ENCODE results near the gene BMP6. TPM values are rescaled to one million over a fixed set of nuclear protein-coding genes. Genes with fewer than 3 reads are reported as not detected.

BMP6 gene
- total and polyA plus RNA-seq, 2 of the 8 experiments (the other 6 are each of a cell fraction or from before 2014, with no cell fraction given) = 2.0 to 2.1 TPM

DNA sequence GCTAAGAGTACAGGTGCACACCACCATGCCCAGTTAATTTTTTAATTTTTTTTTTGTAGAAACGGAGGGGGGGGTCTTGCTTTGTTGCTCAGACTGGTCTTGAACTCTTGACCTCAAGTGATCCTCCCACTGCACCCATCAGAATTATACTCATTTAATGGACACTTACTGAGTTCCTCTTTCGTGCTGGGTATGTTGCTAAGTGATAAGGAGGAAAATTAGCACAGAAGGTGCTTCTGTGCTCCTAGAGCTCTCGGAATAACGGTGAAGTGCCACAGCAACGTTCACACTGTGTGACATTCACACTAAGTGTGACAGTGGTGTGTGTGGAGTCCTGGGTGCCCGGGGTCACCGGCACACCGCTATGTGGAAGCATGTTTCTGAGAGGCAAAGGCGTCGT, 32.1 kb upstream of the BMP6 start:
- Histone ChIP-seq H3K23ac (ENCODE audit: insufficient read length) (no peak overlapping the region), H4K20me1 (replicated peaks in 1 of 2; ENCODE audit: control insufficient read depth in 1 of 2, insufficient read depth in 2 of 2, low read length in 2 of 2) (no peaks in the 10 kb centered on the region)
- TF ChIP-seq TAF7 (optimal IDR thresholded peaks at IDR 0.05; ENCODE audit: borderline replicate concordance, low read depth, low read length) = no peak

More for the DNA sequence above, 32.1 kb upstream of the BMP6 start:
- H2BK120ac ChIP-seq (replicated peaks; ENCODE audit: low read depth, low read length) = no peak overlapping the region
- ChIA-PET CTCF (ENCODE audit: partially characterized antibody) (interaction anchor here (0.6 kb wide), 1 partner anchor 946 kb away, joined by 3 read pairs; no protein-coding TSS in a partner anchor), POLR2A (ENCODE audit: partially characterized antibody) (no interaction called here)
- no peak overlapping the region for H2BK12ac ChIP-seq (ENCODE audit: low read depth, low read length)
- no peak overlapping the region for H3K18ac ChIP-seq (ENCODE audit: extremely low read depth, low read length)
- H2BK15ac ChIP-seq (ENCODE audit: low read length) = no peak overlapping the region
- no peaks in the 10 kb centered on the region for H3K9me3 ChIP-seq (ENCODE audit: insufficient read depth in 2 of 2, low read depth in 1 of 2, low read length in 1 of 2)
- no peak for FAIRE-seq
- no peak overlapping the region for H3K4me3 ChIP-seq (ENCODE audit: extremely low read depth in 1 of 4, insufficient read depth in 2 of 4, low read depth in 3 of 4, low read length in 4 of 4)
- 89% methylated on average over 10 of the region's 10 CpGs; no CpG with 5 or more reads in 1 of the 2 experiments for WGBS, 2 experiments (ENCODE audit: extremely low coverage in 1 of 2, insufficient coverage in 1 of 2, insufficient read length in 1 of 2, insufficient replicate concordance in 2 of 2, low coverage in 1 of 2, low lambda C conversion rate in 2 of 2, missing lambda C conversion rate in 1 of 2)
- no peak overlapping the region for H3K9ac ChIP-seq (replicated peaks in 1 of 4; ENCODE audit: extremely low read depth in 1 of 4, low read depth in 3 of 4, low read length in 3 of 4)
- no peak overlapping the region for H4K8ac ChIP-seq (ENCODE audit: extremely low read depth, insufficient read depth, low read length)
- no peak for DNase-seq (ENCODE audit: low read depth in 1 of 2, low spot score in 2 of 2)
- no peak overlapping the region for H3K4me2 ChIP-seq (ENCODE audit: insufficient read depth in 1 of 2, low read depth in 2 of 2, low read length in 2 of 2)
- peaks cover 0 to 8% (median 3%) of the 10 kb centered on the region in 4 experiments; a peak in 2 of 7 replicates for H3K4me1 ChIP-seq (replicated peaks in 1 of 4; ENCODE audit: control insufficient read depth in 3 of 4, insufficient read depth in 4 of 4, low read length in 3 of 4)
- no peak overlapping the region for H4K91ac ChIP-seq (replicated peaks; ENCODE audit: insufficient read length, low read length)
- no peaks in the 10 kb centered on the region for H3K79me2 ChIP-seq (ENCODE audit: control insufficient read depth in 1 of 2, insufficient read depth in 2 of 2, low read length in 2 of 2)
- H2BK20ac ChIP-seq (ENCODE audit: low read length) = no peak overlapping the region
- H3K4ac ChIP-seq (replicated peaks; ENCODE audit: insufficient read length, low read depth, low read length) = no peak overlapping the region
- H3K79me1 ChIP-seq (ENCODE audit: low read depth, low read length) = no peaks in the 10 kb centered on the region
- no peaks in the 10 kb centered on the region for H3K36me3 ChIP-seq (ENCODE audit: control insufficient read depth in 2 of 4, insufficient read depth in 4 of 4, low read length in 3 of 4)
- H3K23me2 ChIP-seq (ENCODE audit: low read depth, low read length) = no peaks in the 10 kb centered on the region; the same call in 1 of the 2 replicates
- no peak overlapping the region for H2AK5ac ChIP-seq (ENCODE audit: low read depth, low read length)
- no peak overlapping the region for H3K14ac ChIP-seq (ENCODE audit: insufficient read length)
- no peaks in the 10 kb centered on the region; a peak in 1 of 7 replicates for H3K27me3 ChIP-seq (replicated peaks in 1 of 4; ENCODE audit: control insufficient read depth in 3 of 4, extremely low read depth in 1 of 4, insufficient read depth in 3 of 4, low read length in 3 of 4)
- H3K27ac ChIP-seq (ENCODE audit: low read depth, low read length) = no peak overlapping the region
- H2AFZ ChIP-seq (ENCODE audit: low read length) = no peak overlapping the region
- no peak overlapping the region for H4K5ac ChIP-seq (ENCODE audit: insufficient read length, low read depth, low read length)
- H2BK5ac ChIP-seq (ENCODE audit: low read depth, low read length) = no peak overlapping the region
- no peak overlapping the region for H3K56ac ChIP-seq (replicated peaks; ENCODE audit: insufficient read length, low read depth, low read length)

Measured in H1 (cell line).